Activated CD8-positive, alpha-beta memory T cell treated with anti-CD3 and anti-CD28 coated beads for 48 hours (primary cell): ENCODE results near the gene FOXC2.

Experiments
- DNase-seq, 3 experiments: peaks; one replicate each; pipeline ENCODE4 v3.0.0-alpha.2; 2020; ENCODE audit warnings: low read depth in 2 of 3, low spot score in 2 of 3

FOXC2 gene

GRCh38 chr16:86573215-86573614 lies 6.6 kb downstream of the FOXC2 start:
- no peak for DNase-seq

- no peak for DNase-seq
These were observed 7.2 kb downstream of the FOXC2 start for GRCh38 chr16:86573646-86574508.

GRCh38 chr16:86574646-86575045 lies 8.0 kb downstream of the FOXC2 start:
- no peak for DNase-seq

DNA sequence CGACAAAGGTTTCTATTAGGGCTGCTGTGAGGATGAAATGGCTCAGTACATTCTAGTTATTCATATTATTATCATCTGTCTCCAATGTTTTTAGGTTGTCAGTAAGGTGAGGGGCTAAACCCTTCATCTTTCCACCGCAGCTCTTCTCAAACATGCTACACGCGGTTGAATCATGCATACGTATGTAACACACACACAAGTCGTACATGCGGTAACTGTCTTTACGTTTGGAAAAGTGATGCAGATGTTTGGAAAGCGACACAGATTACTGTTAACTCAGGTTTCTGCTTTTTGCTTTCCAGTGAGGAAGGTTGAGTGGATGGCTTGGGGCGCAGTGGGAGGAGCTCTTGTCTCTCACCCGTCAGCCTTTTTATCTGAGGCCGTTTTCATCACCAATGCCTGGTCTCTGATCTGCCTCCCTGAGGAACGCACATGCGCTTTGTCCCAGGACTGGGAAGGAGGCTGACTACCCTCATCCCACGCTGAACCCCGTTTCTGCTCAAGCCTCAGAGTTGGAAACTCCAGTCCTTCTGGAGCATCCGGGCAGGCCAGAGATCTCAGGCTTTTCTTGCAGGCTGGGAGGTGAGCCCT lies 8.6 kb downstream of the FOXC2 start:
- no peak for DNase-seq

DNA sequence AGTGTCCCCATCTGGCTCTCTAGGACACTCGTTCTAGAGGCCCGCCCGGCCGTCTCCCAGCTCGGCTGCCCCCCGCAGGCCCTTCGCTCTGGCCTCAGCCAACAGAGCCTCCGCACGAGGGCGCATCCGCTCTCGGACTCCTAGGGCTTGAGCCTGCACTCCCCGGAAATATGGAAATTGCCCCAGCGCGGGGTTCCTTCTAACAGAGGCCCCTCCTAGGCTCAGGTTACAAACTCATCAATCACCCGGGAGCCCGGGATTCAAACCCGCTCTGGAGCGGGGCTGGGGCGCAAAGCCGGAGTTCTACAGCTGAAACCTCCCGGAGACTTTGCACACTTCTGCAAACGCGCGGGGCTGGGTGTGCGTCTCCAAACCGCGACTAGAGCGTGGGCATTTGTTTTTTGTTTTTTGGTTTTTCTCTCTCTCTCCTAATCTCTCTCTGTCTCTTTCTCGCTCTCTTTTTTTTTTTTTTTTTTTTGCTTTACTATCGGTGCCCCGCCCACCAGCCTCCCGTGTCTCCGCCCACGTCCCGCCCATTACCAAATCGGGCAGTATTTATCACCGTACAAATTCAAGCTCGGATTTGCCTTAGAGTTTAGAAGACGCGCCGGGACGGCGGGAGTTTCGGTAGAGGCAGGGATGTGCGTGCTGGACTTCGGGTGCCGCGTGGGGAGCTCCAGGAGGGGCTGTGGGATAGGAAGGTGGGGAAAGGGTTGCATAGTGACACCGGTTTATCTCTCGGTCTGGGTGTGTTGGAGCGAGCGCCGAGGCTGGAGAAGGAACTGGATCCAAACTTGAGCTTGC lies 9.3 kb downstream of the FOXC2 start:
- DNase-seq, result no peak

GRCh38 chr16:86576591-86577313 lies 10.1 kb downstream of the FOXC2 start:
- no peak for DNase-seq

DNA sequence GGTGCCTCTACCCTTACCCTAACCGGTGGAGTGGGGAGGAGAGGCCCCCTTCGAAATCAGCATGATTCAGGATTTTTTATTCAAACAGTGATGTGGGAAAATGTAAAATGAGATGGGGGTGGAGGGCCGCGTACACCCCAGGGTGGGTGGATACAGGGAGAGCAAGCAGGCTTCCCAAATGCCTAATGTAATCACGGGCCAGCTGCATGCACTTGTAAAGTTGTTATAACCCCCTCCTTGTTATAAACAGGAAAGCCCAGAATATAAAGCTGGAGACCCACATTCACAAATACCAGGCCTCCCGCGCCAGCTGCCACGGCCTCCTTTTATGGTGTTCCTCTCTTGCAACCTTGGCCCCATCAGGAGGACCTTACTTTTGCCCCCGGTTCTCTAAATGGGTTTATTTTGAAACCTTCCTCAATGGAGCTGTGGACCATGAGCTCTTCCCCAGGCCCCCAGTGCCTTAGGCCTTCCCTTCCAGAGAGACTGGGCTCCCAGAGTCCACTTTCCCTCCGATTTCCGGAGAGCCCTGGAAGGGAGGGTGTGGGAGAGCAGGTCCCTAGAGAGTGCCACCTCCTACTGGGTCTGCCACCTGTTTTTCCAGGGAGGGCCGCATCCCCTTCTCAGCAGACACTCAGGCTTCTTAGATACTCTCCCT lies 10.8 kb downstream of the FOXC2 start:
- no peak for DNase-seq

DNA sequence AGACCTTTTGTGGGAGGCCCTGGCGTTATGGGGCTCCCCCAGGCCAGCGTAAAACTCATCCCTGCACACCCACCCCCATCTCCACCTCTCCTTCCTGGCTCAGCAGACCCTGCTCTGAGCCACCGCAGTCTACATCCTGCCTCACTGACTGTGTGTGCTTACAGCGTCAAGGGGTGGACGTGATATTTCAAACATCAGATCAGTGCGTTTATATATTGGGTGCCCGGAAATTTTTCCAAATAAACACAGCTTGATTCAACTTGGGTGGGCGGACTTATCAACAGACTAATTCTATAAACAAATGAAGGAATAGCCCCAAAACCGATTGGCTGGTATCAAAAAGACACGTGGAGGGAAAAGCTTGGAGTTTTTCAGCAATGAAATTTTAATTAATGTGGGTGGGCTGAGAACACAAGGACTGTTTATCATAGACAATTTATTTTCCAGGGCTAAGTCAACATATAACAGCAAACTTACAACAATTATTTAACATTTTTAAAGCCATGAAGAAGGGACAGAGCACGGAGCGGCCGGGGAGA lies 11.5 kb downstream of the FOXC2 start, which contains the start of gene FOXL1:
FOXL1 (plus strand) TSS at position 489 of the 539 bp plus-strand sequence. CDS start 175 bp downstream, outside the sequence.
- no peak for DNase-seq

DNA sequence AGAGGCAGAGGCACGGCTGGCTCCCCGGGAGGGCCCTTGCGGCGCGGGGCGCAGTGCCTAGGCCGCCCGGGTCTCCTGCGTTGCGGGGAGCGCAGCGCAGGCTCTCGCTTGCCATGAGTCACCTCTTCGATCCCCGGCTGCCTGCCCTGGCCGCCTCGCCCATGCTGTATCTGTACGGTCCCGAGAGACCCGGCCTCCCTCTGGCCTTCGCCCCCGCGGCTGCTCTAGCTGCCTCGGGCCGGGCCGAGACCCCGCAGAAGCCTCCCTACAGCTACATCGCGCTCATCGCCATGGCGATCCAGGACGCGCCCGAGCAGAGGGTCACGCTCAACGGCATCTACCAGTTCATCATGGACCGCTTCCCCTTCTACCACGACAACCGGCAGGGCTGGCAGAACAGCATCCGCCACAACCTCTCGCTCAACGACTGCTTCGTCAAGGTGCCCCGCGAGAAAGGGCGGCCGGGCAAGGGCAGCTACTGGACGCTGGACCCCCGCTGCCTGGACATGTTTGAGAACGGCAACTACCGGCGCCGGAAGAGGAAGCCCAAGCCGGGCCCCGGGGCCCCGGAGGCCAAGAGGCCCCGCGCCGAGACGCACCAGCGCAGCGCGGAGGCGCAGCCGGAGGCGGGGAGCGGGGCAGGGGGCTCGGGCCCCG lies 12.1 kb downstream of the FOXC2 start:
- no peak for DNase-seq

GRCh38 chr16:86579268-86580062 lies 12.8 kb downstream of the FOXC2 start:
- no peak for DNase-seq

DNA sequence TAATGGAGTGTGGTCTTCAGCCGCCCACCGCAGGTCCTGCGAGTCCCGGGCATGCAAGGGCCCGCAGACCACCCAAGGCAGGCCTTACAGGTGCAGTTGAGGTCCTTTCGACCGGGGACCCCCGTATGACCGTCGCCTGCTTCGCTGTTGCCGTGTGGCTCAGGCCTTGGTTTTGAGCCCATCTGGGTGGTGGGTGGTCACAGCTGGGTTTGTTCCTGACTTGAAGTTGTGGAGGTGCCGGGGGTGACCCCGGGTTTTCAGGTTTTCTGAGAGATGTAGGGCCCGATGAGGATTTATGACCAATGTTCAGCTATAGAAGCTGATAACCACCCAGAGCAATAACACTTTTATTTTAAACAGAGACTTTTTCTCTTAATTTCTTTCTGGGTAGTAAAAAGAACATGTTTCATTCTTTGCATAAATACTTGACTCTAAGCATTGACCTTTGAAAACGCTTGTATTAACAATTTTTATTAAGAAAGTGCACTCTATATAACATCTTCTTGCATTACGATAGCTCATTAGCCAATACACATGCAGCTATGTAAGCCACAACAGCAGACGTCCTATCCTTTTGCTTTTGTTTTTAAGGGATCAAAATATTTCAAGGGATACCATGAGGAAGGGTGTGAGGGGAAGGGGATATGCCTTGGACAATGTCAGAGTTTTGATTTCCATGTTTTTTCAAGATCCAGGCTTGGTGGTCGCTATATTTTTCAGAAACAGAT lies 13.6 kb downstream of the FOXC2 start:
- no peak for DNase-seq

DNA sequence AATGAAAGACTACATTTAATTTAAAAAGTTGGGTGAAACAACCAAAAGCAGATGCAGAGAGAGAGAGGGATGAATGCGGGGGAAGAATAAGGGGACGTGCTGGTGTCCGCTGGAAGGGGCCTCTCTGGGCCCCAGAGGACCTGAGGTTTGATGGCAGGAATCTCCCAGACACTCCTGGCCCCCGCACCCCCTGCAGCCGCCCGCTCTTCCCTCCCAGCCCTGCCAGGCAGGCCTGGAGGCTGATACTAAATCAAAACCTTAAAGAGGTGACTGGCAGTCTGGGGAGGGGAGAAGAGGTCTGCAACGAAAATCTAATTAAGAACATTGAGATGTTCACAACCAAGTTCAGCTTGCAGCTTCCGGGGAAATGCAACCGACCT lies 14.2 kb downstream of the FOXC2 start:
- no peak for DNase-seq

DNA sequence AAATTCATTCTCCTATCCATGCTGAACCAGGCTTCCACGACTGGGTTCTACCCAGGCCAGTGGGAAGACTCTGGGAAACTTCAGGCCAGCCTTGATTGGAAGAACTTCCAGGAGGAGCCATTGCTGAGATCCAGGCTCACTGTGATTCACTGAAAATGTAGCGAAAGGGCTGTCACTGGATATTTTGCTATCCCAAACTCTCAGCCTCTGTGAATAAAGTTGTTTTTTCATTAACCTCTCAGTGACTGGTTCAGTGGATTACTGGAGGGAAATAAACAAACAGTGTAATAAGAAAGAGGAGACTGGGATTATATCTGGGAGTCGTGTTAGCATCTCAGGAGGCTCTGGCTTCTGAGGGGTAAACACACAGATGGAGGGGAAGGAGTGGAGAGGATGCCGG lies 14.8 kb downstream of the FOXC2 start:
- no peak for DNase-seq

DNA sequence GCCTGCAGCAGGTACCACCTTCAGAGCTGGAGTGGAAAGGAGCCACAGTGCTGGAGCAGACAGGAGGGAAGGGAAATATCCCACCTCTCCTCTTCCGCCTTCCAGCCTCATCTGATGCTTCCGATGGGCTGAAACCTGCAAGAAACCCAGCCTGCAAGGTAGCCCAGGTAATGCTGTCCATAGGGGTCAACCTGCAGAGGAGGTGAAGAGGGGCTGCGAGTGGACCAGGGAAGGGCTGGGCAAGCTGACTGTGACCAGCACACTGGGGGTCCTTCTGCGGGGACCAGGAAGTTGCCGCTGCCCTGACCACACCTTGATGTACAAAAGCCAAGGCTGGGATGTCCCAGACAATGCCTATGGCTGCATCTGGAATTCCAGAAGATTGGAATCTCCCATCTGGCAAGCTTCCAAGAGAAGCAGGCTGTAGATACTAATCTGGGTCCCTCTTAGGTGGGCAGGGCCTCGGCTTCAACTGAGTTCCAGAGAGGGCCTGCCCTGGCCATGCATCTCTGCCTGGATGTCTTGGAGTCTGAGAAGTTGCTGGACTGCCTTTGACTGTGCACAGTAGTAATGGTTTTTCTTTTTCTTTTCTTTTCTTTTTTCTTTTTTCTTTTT lies 17.5 kb downstream of the FOXC2 start:
- no peak for DNase-seq

DNA sequence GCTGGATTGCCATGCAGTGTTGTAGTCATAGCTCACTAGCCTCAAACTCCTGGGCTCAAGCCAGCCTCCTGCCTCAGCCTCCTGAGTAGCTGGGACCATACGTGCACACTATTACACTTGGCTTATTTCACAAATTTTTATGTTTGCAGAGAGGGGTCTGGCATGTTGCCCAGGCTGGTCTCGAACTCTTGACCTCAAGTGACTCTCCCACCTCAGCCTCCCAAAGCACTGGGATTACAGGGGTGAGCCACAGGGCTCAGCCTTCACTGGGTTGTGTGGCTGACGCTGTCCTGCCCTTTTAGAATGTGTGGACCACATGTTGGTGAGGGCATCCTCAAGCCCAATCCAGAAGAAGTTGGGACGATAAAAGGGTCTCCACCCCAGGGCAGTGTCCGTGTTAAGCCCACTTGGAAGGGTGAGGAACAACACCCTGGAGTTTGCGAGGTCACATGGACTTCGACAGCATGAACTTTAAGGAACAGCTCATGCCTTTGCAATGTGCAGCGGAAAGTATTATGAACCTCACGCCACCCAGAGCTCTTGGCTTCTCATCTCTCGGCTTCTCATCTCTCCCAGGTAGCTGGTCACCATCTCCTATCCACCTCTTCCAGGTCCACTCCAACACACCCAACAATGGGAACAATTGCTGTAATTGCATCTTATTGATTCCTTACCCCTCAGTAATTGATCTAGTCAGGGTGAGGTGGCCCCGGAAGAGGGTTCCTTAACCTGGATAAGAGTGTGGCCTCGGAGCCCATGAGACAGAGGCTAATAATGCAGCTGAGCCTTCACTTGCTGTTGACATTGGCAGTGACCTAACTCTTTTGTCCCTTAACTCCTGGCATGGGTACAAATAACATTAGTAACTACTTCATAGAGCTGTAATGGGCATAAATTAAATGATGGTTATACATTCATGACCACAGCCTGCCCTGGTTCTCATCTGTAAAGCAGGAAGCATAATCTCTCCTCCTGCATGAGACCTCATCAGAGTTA lies 18.4 kb downstream of the FOXC2 start:
- DNase-seq, result no peak

- no peak for DNase-seq
These were observed 19.4 kb downstream of the FOXC2 start for GRCh38 chr16:86585821-86586611.
